Measurements from ENCODE around the gene SPATA45.
"Not testable (repeated sequence)": the region's sequence is repeated elsewhere in the genome, so short reads cannot be mapped to it uniquely, and the experiment has no call there.

Gene SPATA45

DNA sequence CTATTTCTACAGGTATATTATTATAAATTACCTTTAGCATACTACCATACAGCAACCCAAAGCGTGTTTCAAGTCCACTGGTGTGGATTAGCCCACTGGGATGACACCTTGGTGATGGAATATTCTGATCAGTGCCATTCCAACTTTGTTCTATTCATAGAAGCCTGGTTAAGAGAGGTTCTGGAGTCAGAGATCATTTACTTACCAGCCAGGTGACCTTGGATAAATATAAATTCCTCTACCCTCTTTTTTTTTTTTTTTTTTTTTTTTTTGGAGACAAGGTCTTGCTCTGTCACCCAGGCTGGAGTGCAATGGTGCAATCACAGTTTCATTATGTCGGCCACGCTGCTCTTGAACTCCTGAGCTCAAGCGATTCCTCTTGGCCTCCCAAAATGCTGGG is at the start of gene SPATA45:
Gene SPATA45, minus strand, starts transcription at position 101 of the 400 bp plus-strand sequence. CDS start 11,500 bp downstream, outside the sequence.
- no peak for DNase-seq
- in situ Hi-C loops (cut with MboI; ENCODE audit: low pct_unique_long_range_greater_than_20kb, low sequenced_read_pairs) = no loop called here

DNA sequence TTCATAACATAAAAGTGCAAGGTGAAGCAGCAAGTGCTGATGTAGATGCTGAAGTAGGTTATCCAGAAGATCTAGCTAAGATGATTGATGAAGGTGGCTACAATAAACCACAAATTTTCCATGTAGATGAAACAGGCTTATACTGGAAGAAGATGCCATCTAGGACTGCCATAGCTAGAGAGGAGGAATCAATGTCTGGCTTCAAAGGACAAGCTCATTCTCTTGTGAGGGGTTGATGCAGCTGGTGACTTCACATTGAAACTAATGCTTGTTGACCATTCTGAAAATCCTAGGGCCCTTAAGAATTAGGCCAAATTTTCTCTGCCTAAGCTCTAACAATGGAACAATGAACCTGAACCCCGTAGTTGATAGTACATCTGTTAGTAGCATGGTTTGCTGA is 44.7 kb upstream of the SPATA45 start:
- in situ Hi-C loops (cut with MboI; ENCODE audit: low pct_unique_long_range_greater_than_20kb, low sequenced_read_pairs) = no loop called here
- no peak for DNase-seq

DNA sequence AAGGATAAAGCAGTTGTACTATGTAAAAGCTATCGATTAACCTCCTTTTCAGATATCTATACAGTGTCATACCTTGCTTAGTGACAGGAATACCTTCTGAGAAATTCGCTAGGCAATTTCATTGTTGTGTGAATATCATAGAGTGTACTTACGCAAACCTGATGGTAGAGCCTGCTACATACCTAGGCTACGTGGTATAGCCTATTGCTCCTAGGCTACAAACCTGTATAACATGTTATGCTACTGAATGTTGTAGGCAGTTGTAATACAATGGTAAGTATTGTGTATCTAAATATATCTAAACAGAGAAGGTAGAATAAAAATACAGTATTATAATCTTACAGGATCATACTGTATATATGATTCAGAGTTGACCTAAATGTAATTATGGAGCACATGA is 37.1 kb upstream of the SPATA45 start:
- in situ Hi-C loops (cut with MboI; ENCODE audit: low pct_unique_long_range_greater_than_20kb, low sequenced_read_pairs) = no loop called here
- no peak for DNase-seq

DNA sequence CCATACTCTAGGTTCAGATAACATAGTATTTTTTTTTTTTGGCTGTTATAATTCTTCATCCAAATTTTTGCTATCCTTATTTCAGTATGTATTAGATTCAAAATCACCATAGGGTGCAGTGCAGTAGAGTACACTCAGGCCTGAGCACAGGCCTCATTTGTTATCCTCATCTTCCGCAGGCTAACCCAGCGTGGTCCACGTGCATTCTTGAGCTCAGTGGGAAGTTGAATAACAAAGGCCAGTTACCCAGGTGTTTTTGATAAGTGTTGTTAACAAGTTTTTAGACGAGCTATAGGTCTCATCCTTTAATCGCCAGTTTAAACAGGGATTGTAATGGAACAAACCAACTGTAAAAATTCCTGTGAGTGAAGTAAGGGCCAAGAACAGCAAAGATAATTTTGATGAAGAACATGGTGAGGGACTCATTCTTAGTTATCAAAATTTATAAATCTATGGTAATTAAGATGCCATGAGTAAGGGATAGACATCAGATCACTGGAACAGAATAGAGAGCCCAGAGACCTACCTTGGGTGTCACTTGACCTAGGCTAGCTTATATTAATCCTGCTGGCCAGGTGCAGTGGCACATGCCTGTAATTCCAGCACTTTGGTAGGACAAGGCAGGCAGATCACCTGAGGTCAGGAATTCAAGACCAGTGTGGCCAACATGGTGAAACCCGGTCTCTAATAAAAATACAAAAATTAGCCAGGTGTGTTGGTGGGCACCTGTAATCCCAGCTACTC is 32.7 kb upstream of the SPATA45 start:
- DNase-seq = no peak
- in situ Hi-C loops (cut with MboI; ENCODE audit: low pct_unique_long_range_greater_than_20kb, low sequenced_read_pairs) = no loop called here

DNA sequence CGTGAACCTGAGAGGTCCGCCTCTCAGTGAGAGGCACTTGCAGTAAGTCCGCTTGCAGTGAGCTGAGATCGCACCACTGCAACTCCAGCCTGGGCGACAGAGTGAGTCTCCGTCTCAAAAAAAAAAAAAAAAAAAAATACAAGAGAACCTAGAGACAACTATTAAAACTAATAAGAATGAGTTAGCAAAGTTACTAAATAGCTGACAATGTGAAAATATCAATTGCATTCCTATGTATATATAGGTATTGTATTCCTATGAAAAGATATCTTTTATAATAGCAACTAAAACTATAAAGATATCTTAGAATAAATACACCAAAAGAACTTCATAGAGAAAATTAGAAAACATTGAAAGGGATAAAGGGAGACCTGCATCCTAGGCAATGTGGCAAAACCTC is 31.0 kb upstream of the SPATA45 start:
- in situ Hi-C loops (cut with MboI; ENCODE audit: low pct_unique_long_range_greater_than_20kb, low sequenced_read_pairs) = no loop called here
- no peak for DNase-seq

DNA sequence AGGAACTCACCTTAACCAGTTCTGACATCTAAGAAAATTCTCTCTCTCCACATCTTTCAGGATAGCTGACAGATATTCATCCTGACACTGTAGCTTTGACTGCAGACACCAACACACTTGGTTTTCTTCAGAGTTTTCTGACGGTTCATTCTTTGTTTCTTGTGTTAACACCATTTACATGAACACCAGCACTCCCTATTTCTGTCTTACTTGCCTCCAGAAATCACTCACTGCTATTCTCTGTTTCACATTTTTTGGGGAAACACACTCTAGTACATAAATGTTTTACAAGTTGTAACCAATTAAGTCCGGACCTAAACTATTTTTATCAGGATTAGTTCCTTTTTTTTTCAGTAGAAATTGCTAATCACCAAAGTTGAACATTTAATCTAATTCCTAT is 26.1 kb upstream of the SPATA45 start:
- in situ Hi-C loops (cut with MboI; ENCODE audit: low pct_unique_long_range_greater_than_20kb, low sequenced_read_pairs) = no loop called here
- no peak for DNase-seq

DNA sequence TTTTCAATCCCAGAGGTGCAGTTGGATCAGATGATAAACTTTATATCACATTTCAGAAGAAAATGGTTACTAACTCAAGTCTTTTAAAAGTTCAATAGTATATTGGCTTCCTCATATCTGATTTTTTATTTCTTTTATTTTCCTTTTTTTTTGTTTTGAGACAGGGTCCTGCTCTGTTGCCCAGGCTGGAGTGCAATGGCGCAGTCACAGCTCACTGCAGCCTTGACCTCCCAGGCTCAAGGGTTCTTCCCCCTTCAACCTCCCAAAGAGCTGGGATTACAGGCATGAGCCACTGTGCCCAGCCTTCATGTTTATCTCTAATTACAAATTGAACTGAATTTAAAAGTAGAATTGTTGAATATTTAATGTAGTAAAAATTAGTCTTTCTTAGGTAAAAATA is 24.5 kb upstream of the SPATA45 start:
- no peak for DNase-seq
- in situ Hi-C loops (cut with MboI; ENCODE audit: low pct_unique_long_range_greater_than_20kb, low sequenced_read_pairs) = no loop called here

DNA sequence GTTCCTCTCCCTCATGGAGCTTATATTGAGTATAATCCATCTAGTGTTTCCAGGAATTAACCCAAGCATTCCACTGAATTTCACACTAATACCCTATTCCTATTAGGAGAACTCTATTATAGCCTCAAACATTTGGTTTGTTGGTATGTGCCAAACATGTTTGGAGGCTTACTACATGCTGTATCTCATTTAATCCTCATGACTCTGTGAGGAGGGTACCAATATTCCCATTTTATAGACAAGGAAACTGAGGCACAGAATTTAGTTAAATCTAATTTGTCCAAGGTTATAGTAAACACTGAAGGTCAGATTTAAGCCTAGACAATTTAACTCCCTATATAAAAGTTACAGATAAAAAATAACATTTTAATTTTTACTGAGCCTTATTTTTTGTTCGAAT is 19.7 kb upstream of the SPATA45 start:
- DNase-seq = no peak
- in situ Hi-C loops (cut with MboI; ENCODE audit: low pct_unique_long_range_greater_than_20kb, low sequenced_read_pairs) = no loop called here

DNA sequence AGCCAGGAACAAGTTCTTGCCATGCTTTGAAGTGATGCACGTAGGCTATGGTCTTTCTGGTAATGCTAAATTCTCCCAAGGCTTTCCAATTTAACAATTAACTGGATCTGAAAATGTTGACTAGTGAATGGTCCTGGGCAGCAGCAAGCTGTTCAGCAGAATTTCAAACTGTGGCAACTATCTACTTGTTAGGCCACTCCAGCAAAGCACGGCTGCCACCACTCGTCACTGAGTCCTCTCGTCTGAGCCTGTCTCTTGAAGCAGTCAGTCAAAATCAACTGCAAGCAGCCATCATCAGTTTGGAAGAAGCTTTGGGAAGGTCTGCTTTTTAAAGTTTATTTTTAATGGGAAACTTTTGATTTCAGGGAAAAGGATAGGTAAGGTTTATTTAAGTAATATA is 16.8 kb upstream of the SPATA45 start:
- DNase-seq = no peak
- in situ Hi-C loops (cut with MboI; ENCODE audit: low pct_unique_long_range_greater_than_20kb, low sequenced_read_pairs) = no loop called here

DNA sequence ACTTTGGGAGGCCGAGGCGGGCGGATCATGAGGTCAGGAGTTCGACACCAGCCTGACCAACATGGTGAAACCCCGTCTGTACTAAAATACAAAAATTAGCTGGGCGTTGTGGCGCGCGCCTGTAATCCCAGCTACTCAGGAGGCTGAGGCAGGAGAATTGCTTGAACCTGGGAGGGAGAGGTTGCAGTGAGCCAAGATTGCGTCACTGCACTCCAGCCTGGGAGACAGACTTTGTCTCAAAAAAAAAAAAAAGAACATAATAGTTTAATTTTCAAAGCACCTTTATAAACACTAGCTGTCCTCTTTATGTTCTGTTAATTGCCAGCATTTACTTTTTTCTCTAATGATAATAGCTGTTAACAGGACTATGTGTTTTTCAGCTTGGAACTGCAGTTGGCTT is 15.9 kb upstream of the SPATA45 start:
- DNase-seq; in situ Hi-C loops (cut with MboI; ENCODE audit: low pct_unique_long_range_greater_than_20kb, low sequenced_read_pairs): not testable (repeated sequence)

DNA sequence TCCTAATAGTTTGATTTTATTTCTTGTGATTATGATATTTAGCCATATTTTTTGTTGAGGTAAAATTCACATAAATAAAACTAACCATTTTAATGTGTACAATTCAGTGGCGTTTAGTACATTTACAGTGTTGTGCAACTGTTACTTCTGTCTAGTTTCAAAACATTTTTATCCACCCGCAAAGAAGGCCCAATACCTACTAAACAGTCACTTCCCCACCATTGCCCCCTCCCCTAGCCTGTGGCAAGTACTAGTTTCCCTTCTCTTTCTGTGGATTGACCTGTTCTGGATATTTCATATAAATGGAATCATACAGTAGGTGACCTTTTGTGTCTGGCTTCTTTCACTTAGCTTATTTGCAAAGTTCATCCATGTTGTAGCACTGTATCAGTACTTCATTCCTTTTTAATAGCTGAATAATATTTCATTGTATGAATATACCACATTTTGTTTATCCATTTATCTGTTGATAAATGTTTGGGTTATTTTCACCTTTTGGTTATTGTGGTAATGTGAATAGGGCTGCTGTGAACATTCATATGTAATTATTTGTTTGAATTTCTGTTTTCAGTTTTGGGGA is 14.8 kb upstream of the SPATA45 start:
- peak; percentile 5 for DNase-seq
- in situ Hi-C loops (cut with MboI; ENCODE audit: low pct_unique_long_range_greater_than_20kb, low sequenced_read_pairs) = no loop called here

DNA sequence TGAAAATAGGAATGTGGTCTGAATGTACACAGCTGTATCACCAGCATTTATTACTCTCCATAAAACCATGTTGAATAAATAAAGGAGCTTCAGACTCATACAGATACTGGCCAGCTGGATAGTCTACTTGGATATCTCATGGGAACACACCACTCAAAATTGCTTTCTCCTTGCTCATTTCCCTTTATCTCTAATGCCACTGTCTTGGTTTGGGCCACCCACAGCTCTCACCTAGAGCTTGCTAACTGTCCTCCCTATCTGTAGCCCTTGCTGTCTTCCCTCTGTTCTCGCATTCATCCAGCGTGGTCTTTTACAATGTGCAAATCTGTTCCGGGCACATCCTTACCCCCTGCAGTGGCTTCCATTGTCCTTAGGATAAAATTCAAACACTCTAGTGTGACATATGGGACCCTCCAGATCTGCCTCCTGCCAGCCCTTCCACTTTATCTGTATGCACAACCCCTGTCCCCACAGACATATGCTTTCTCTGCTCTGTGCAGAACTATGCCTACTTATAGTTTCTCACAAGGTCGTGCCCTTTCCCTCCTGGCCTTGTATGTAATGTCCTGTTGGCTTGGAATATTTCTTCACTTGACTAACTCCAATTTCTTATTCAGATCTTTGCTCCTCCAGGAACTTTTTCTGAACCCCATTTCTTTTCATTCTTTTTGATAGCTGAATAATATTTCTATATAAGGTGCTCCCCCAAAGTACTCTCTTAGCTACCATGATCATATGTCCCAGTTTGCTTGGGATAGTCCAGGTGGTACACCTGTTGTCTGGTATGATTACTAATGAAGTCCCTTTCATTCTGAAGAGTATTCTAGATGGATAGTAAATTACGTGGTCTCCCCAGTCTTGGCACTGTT is 13.5 kb upstream of the SPATA45 start:
- peak; percentile 7 for DNase-seq

DNA sequence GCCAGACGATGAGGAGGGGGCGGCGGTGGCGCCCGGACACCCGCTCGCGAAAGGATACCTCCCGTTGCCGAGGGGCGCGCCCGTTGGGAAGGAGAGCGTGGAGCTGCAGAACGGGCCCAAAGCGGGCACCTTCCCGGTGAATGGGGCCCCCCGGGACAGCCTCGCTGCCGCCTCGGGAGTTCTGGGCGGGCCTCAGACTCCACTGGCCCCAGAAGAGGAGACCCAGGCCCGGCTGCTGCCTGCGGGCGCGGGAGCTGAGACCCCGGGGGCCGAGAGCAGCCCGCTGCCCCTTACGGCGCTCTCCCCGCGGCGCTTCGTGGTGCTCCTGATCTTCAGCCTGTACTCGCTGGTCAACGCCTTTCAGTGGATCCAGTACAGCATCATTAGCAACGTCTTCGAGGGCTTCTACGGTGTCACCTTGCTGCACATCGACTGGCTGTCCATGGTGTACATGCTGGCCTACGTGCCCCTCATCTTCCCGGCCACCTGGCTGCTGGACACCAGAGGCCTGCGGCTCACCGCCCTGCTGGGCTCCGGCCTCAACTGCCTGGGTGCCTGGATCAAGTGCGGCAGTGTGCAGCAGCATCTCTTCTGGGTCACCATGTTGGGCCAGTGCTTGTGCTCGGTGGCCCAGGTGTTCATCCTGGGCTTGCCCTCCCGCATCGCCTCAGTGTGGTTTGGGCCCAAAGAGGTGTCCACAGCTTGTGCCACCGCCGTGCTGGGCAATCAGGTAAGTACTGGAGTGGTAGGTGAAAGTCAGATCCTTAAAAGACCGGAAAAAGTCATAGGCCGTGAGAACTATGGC is 11.2 kb upstream of the SPATA45 start:
- peak; percentile 43 for DNase-seq
- in situ Hi-C loops (cut with MboI; ENCODE audit: low pct_unique_long_range_greater_than_20kb, low sequenced_read_pairs) = no loop called here

More for the DNA sequence above, 13.5 kb upstream of the SPATA45 start:
- in situ Hi-C loops (cut with MboI; ENCODE audit: low pct_unique_long_range_greater_than_20kb, low sequenced_read_pairs) = no loop called here

DNA sequence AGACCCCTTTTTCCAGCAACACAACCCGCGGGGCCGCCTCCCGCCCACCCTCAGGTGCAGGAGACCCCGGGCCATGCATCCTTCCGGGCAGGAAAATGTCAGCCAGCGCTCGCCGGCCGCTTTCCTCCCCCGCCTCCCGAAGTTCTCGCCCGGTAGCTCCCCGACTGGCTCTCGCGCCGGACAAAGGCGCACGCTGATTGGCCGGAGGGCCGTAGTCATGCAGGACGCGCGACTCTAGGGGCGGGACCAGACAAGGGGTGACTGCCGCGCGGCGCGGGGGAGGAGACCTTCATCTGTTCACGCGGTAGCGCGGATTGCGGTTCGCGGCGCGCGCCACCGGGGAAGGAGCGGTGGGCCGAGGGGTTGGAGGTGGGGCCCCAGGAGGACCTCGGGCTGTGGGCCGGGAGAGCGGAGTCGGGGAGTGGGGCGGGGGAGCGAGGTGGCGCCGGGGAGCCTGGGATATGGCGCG is 10.6 kb upstream of the SPATA45 start, which contains the start of gene FLVCR1:
Gene FLVCR1, plus strand, starts transcription at position 284 of the 469 bp plus-strand sequence. Its CDS starts 178 bp downstream, at position 462.
- in situ Hi-C loops (cut with MboI; ENCODE audit: low pct_unique_long_range_greater_than_20kb, low sequenced_read_pairs) = no loop called here
- DNase-seq = peak; percentile 95

DNA sequence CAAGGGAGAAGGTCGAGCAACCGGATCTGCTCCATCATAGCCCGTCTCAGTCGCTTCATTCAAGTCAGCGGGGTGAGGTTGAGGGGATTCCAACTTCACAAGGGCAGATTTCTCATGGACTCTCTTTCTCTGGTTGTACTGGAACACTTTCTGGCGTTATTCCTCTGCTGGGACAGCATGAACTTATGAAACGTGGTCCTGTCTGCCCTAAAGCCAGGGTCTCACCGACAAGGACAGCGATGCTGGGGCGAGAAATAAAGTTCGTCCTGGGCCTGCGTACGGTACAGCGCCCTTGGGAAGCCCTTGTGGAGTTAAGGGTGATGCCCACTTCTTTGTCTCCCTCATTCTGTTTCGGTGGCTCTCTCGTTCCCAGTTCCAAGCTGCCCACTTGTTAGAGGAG is 9.3 kb upstream of the SPATA45 start:
- no peak for DNase-seq
- in situ Hi-C loops (cut with MboI; ENCODE audit: low pct_unique_long_range_greater_than_20kb, low sequenced_read_pairs) = no loop called here

DNA sequence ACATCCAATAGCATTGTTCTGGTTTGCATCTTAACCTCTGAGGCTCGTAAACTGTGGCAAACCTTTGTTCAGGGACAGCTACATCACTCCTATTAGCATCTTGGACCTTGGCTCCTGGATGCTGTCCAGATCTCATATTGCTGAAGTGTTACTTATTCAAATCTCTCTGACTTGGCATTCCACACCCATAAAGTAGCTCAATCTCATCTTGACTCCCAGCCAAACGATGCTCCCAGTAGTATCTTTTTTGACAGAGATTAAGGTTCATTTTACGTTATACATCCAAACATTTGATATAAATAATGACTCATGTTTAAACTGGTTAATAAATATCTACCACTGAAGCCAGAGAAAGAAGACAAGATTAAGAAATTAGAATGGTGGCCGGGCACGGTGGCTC is 6.2 kb upstream of the SPATA45 start:
- no peak for DNase-seq
- in situ Hi-C loops (cut with MboI; ENCODE audit: low pct_unique_long_range_greater_than_20kb, low sequenced_read_pairs) = no loop called here

DNA sequence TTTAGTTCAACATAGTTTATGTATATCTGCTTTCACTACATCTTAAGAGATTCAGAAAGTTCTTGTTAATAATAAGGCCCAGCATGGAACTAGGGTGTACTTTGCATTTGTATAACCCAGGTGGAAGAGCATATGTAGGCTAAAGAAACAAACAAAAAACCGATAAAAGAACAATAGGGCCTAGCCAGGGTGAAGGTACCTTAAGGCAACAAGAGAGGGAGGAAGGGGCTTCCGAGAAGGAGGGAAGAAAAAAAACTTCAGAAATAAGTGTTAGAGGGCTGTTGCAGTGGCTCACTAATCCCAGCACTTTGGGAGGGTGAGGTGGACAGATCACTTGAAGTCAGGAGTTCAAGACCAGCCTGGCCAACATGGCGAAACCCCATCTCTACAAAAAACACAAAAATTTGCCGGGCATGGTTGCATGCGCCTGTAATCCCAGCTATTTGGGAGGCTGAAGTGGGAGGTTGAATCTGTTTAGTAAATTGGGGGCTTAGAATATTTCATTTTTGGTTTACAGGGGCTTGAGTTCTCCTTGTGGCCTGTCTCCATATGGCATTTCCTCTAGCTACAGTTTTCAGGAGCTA is 4.7 kb upstream of the SPATA45 start:
- no peak for DNase-seq
- in situ Hi-C loops (cut with MboI; ENCODE audit: low pct_unique_long_range_greater_than_20kb, low sequenced_read_pairs) = no loop called here

DNA sequence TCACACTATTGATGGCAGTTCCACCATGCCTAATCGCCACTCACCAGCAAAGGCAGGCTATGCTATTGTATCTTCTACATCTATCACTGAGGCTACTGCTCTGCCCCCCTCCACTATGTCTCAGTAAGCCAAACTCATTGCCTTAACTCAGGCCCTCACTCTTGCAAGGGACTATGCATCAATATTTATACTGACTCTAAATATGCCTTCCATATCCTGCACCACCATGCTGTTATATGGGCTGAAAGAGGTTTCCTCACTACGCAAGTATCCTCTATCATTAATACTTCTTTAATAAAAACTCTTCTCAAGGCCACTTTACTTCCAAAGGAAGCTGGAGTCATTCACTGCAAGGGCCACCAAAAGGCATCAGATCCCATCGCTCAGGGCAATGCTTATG is 2.9 kb downstream of the SPATA45 start:
- in situ Hi-C loops (cut with MboI; ENCODE audit: low pct_unique_long_range_greater_than_20kb, low sequenced_read_pairs); DNase-seq: not testable (repeated sequence)

DNA sequence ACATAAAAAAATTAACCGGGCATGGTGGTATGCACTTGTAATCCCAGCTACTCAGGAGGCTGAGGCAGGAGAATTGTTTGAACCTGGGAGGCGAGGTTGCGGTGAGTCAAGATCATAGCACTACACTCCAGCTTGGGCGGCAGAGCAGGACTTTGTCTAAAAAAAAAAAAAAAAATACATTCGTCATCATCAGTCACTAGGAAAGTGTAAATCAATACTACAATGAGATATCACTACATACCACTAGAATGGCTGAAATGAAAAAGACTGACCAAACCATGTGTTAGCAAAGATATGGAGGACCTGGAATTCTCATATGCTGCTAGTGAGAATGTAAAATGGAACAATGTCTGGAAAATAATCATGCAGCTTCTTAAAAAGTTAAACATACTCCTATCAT is 9.3 kb downstream of the SPATA45 start:
- no peak for DNase-seq
- in situ Hi-C loops (cut with MboI; ENCODE audit: low pct_unique_long_range_greater_than_20kb, low sequenced_read_pairs) = no loop called here

All from KBM-7 (cell line).